ENCODE results near the gene PRICKLE1. TPM values are rescaled to one million over a fixed set of nuclear protein-coding genes. Genes with fewer than 3 reads are reported as not detected.

PRICKLE1 gene
- total RNA-seq, 1 donor from 2014 or later = 22.2 TPM

GRCh38 chr12:42495244-42495643, 94.3 kb downstream of the PRICKLE1 start:
- DNase-seq (ENCODE audit: low read depth in 2 of 2) = no peak

GRCh38 chr12:42492267-42492666, 97.3 kb downstream of the PRICKLE1 start:
- DNase-seq (ENCODE audit: low read depth in 2 of 2) = no peak

GRCh38 chr12:42490261-42490842, 99.2 kb downstream of the PRICKLE1 start:
- no peak for DNase-seq (ENCODE audit: low read depth in 2 of 2)

GRCh38 chr12:42486407-42486806, 103.1 kb downstream of the PRICKLE1 start:
- no peak for DNase-seq (ENCODE audit: low read depth in 2 of 2)

- DNase-seq (ENCODE audit: low read depth in 2 of 2) = no peak
Observed at GRCh38 chr12:42485823-42486222, 103.7 kb downstream of the PRICKLE1 start.

- DNase-seq (ENCODE audit: low read depth in 2 of 2) = peak in 1 of 2 donors; percentile 3
Observed at GRCh38 chr12:42484996-42485395, 104.5 kb downstream of the PRICKLE1 start.

GRCh38 chr12:42483521-42483790, 106.1 kb downstream of the PRICKLE1 start:
- DNase-seq (ENCODE audit: low read depth in 2 of 2) = peak; percentile 57 to 82

GRCh38 chr12:42482748-42483520, 106.6 kb downstream of the PRICKLE1 start:
- DNase-seq (ENCODE audit: low read depth in 2 of 2) = peak; percentile 82 to 92

GRCh38 chr12:42482041-42482747, 107.4 kb downstream of the PRICKLE1 start:
- DNase-seq (ENCODE audit: low read depth in 2 of 2) = peak; percentile 94 to 95

GRCh38 chr12:42481368-42481767, 108.2 kb downstream of the PRICKLE1 start:
- peak; percentile 5 to 51 for DNase-seq (ENCODE audit: low read depth in 2 of 2)

- no peak for DNase-seq (ENCODE audit: low read depth in 2 of 2)
Observed at GRCh38 chr12:42477941-42478340, 111.6 kb downstream of the PRICKLE1 start.

- no peak for DNase-seq (ENCODE audit: low read depth in 2 of 2)
Observed at GRCh38 chr12:42475106-42475505, 114.4 kb downstream of the PRICKLE1 start.

GRCh38 chr12:42474391-42474790, 115.2 kb downstream of the PRICKLE1 start:
- peak in 1 of 2 donors; percentile 93 for DNase-seq (ENCODE audit: low read depth in 2 of 2)

- DNase-seq (ENCODE audit: low read depth in 2 of 2) = peak; percentile 51 to 60
Observed at GRCh38 chr12:42473561-42473960, 116.0 kb downstream of the PRICKLE1 start.

- DNase-seq (ENCODE audit: low read depth in 2 of 2) = no peak
Observed at GRCh38 chr12:42473130-42473529, 116.4 kb downstream of the PRICKLE1 start.

GRCh38 chr12:42472376-42472775, 117.2 kb downstream of the PRICKLE1 start:
- no peak for DNase-seq (ENCODE audit: low read depth in 2 of 2)

- DNase-seq (ENCODE audit: low read depth in 2 of 2) = no peak
Observed at GRCh38 chr12:42469355-42470175, 120.0 kb downstream of the PRICKLE1 start.

- peak in 1 of 2 donors; percentile 63 for DNase-seq (ENCODE audit: low read depth in 2 of 2)
Observed at GRCh38 chr12:42468921-42469320, 120.6 kb downstream of the PRICKLE1 start.

GRCh38 chr12:42468341-42468821, 121.2 kb downstream of the PRICKLE1 start:
- peak; percentile 19 to 97 for DNase-seq (ENCODE audit: low read depth in 2 of 2)

GRCh38 chr12:42463671-42464070, 125.9 kb downstream of the PRICKLE1 start:
- DNase-seq (ENCODE audit: low read depth in 2 of 2) = no peak

GRCh38 chr12:42462486-42462885, 127.1 kb downstream of the PRICKLE1 start:
- peak; percentile 48 to 64 for DNase-seq (ENCODE audit: low read depth in 2 of 2)
